ENCODE data around the gene PRKN.

The PRKN gene

DNA sequence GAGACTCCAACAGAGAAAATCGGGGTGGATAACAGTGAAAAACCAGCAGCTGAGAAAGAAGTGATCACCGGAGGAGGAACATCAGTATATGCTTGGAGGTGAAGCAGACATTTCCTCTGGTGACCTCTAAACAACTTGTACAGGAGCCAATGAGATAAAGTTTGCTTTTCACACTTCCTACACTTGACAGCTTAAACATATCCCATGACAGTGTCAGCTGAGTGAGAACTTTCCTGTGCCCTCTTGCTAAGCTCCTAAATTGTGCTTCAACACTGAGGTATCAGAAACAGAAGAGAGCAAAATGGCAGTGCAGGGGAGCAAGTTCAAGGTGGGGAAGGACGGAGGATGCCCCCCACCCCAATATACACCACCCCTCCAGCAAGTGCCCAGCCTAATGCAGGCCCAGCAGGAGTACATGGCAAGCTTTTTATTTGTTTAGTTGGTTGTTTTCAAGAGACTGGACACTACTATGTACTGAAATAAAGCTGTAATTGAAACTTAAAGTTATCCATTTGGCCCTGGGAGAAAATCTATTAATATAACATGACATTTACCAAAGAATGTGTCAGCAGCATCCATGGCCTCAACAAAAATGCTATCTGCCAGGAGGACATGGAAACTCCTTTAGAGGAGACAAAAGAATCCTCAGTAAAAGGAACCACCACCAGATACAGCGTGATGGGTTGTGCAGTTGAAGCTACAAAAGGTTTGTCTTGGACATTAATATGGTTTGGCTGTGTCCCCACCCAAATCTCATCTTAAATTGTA is 540.2 kb downstream of the PRKN start:
- DNase-seq (ENCODE audit: low read depth in 2 of 2), result no peak

- no peak for DNase-seq (ENCODE audit: low read depth in 2 of 2)
Measured at GRCh38 chr6:162184465-162184864, 543.1 kb downstream of the PRKN start.

GRCh38 chr6:162181741-162182401 is 545.7 kb downstream of the PRKN start:
- DNase-seq (ENCODE audit: low read depth in 2 of 2), result no peak

- no peak for DNase-seq (ENCODE audit: low read depth in 2 of 2)
Measured at GRCh38 chr6:162181111-162181510, 546.5 kb downstream of the PRKN start.

DNA sequence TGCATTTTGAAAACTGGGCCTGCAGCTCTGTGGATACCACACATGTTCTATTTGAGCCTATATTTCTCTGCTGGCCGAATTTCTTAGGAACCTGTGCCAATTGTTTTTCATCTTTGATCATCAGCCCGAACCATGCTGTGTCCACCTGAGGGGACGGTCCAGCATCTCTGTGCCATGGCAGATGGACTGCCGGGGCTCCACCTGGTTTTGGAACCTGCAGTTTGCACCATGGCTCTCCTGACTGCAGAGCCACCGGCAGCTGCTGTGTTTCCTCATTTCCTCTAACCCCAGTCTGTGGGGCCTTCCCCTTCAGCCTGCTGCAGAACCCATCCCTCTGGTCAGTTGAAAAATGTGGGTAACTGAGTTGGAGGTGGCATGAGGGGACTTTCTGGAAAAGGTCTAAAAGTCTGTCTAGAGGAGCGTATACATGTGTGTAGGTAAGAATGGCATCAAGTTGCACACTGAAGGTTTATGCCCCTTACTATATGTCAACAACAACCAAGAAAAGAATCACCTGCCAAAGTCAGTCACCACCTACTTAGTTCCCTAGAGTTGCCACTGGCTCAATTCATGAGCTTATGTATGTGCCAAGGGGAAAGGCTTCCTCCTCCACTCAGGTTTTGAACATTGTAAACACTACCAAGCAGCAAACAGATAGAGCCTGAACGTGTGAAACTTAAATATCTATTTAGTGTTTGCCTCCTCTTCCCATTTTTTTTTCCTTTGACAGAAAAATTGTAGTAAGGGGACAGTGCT is 548.2 kb downstream of the PRKN start:
- no peak for DNase-seq (ENCODE audit: low read depth in 2 of 2)

- DNase-seq (ENCODE audit: low read depth in 2 of 2), result no peak
Measured at GRCh38 chr6:162178666-162179065, 548.9 kb downstream of the PRKN start.

DNA sequence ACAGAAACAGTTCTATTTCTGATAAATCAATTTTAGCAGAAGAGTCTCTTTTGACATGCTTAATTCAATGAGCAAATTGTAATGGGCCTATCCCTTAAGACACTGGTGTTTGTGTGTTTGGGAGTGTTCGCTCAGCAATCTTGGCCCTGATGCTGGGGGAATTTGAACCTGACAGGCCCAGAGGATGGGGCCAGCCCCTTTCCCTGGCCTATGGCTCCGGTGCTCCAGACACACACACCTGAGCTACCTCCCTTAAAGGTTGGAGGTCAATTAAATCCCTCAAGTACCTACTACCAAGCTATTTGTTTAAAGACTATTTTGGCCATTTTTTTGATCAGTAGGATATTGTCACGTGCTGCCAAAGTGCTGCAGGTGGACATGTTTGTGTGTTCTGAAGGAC is 549.3 kb downstream of the PRKN start:
- no peak for DNase-seq (ENCODE audit: low read depth in 2 of 2)

GRCh38 chr6:162177746-162178145 is 549.8 kb downstream of the PRKN start:
- no peak for DNase-seq (ENCODE audit: low read depth in 2 of 2)

- no peak for DNase-seq (ENCODE audit: low read depth in 2 of 2)
Measured at GRCh38 chr6:162173466-162173865, 554.1 kb downstream of the PRKN start.

GRCh38 chr6:162165479-162165878 is 562.1 kb downstream of the PRKN start:
- DNase-seq (ENCODE audit: low read depth in 2 of 2), result no peak

DNA sequence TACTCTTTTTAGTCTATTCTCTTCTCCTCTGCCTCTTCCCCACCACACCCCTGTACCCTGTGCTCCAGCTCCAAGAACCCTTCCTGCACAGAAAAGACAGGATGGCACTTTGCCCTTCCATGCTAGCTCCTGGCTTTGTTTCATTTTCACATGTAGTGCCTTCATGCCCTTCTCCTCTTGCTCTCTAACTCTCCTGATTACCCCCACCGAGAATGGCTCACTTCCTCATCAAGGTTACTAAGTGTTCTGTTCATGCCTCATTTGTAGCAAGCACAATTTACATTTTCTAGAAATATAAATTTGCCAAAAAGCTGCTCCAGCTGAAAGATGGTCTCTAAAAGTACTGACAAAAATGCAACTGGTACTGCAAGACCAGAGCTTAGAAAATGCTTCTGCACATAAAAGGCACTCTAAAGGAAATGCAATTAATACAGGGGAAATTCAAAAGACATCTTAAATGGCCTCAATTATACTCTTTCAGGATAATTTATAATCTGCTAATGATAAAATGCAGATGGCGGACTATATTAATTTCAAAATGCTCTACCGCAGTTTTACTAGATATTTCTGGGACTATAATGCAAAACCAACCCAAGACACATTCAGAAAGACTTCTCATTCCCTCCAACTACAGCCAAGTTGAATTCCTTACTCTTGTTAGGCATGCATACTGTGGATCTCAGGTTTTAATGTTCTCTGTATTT is 570.2 kb downstream of the PRKN start:
- DNase-seq (ENCODE audit: low read depth in 2 of 2), result no peak

- DNase-seq (ENCODE audit: low read depth in 2 of 2), result peak in 1 of 2 experiments; percentile 3
Measured at GRCh38 chr6:162156146-162156545, 571.4 kb downstream of the PRKN start.

- DNase-seq (ENCODE audit: low read depth in 2 of 2), result no peak
Measured at GRCh38 chr6:162154930-162155329, 572.6 kb downstream of the PRKN start.

DNA sequence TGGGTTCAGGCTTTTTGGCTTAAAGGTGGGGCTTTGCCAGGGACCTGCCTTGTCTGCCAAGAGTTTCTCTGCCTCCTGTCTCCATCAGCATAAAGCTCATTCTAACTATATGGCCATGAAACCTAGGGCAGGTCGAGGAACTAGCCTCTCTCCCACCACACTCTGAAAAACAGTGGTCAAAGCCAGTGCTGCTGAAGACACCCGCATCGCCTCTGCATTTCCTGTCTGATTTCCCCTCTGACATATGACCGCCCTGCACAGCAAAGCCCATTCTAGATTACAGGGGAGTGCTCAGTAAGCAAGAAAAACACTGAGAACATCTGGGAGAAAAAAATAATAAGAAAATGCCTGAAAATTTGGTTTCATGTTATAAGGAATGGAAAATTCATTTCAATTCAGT is 573.6 kb downstream of the PRKN start:
- DNase-seq (ENCODE audit: low read depth in 2 of 2), result no peak

DNA sequence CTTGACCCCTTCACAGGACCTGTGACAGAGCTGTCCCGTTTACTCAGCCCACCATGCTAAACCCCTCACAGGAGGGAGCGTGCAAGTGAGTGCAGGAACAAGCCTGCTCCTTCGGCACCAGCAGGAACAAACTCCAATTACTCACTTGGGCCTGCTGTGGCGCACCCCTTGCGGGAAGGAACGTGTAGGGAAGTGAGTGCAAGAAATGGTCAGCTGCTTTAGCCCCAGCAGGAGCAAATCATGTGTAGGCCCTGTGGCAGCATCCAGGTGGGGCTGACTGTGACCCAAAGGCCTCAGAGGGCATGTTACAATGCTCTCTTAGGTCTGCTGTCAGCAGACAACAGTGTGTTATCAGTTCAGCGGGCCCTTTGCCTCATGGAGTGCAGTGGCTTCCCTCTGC is 574.4 kb downstream of the PRKN start:
- no peak for DNase-seq (ENCODE audit: low read depth in 2 of 2)

DNA sequence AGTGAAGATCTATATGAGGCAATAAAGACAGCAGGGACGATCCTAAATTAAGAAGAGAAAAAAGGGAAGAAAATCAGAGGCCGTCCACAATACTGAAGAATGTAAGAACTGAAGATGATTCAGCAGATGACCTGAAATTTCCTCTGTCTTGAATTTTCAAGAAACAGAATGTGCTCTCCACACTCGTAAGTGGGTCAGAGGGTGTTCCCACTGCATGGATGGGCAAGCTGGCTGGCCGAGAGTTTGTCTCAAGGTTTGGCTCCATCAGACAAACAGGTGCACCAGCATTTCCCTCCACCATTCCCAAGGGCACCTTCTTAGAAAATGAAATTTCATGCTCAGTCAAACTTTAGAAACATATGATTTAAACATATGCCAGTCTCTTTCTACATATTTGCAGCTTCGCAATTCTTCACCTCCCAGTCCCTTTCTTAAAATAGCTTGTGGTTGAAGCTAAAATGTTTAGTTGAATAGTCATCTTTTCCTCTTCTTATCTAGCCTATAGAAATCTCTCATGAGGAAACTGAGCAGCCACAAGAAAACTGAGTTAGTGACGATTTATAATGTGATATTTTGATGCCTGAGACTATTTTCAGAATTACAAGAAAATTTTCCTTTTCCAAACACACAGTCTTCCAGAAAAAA is 576.4 kb downstream of the PRKN start:
- peak; percentile 45 to 51 for DNase-seq (ENCODE audit: low read depth in 2 of 2)

DNA sequence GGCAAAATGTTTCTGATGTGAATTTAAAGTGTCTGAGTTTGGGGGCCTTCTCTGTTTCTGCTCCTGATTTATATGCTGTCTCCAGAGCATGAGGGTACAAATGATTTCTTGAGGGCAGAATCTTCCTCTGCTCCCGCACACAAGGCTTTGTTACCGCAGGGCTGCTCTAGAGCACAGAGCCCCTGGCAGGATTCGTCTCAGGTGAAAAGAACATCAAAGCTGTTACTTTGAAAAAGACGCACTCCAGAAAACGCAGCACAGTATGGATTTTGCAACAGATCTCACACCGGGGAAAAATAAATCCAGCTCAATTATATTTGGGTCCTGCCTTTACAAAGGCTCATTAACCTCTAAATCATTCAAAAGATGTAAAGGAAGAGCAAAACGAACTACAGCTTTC is 577.3 kb downstream of the PRKN start:
- no peak for DNase-seq (ENCODE audit: low read depth in 2 of 2)

- no peak for DNase-seq (ENCODE audit: low read depth in 2 of 2)
Measured at GRCh38 chr6:162149786-162150185, 577.8 kb downstream of the PRKN start.

GRCh38 chr6:162147805-162148204 is 579.8 kb downstream of the PRKN start:
- DNase-seq (ENCODE audit: low read depth in 2 of 2), result no peak

DNA sequence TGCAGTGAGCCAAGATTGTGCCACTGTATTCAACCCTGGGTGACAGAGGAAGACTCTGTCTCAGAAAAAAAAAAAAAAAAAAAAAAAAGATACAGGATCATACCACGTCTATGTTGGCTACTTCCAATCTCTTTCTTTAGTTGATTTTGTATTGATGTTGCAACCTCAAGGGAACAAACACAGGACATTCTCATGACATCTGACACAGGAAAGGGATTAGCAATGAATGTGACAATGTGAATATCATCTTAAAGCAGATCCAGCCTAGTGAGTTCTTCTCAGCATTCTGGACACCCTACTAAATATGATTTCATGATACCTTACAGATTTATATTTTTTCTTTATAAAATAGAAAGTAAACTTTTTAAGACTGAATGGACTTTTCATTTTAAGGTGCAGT is 580.3 kb downstream of the PRKN start:
- DNase-seq (ENCODE audit: low read depth in 2 of 2), result no peak

GRCh38 chr6:162140251-162140852 is 587.2 kb downstream of the PRKN start:
- no peak for DNase-seq (ENCODE audit: low read depth in 2 of 2)
